Esophagus (tissue), 2 donors: Measurements from ENCODE around the gene KRT85. TPM values are rescaled to one million over a fixed set of nuclear protein-coding genes. Genes with fewer than 3 reads are reported as not detected.

Source experiments
- polyA plus RNA-seq, 2 donors: library from polyadenylated mRNA; stranded (reverse); fragments of 200-250 nt; gene quantifications; one replicate each; pipeline ENCODE4 v1.2.3, GENCODE V29; 2013
- donor health status: healthy with polysubstance abuse.
- donor health status: Bipolar disorder and iron deficiency.

Gene KRT85
- polyA plus RNA-seq, 2 donors, result not detected

Other genes with a start within 250 kb of the KRT85 start
- 10 to 100 TPM; 40.9 to 53.9 TPM for gene KRT80, start 175.5 kb downstream of the KRT85 start, polyA plus RNA-seq
- gene KRT7, start 134.2 kb downstream of the KRT85 start, polyA plus RNA-seq, result 100 to 1,000 TPM; 153 to 213 TPM
- under 1 TPM; 0.04 to 0.10 TPM for gene KRT86, start 92.8 kb downstream of the KRT85 start, polyA plus RNA-seq
- gene KRT81, start 75.9 kb downstream of the KRT85 start, polyA plus RNA-seq, result under 1 TPM; 0.05 to 0.08 TPM
- not detected for gene KRT83, start 46.1 kb downstream of the KRT85 start, polyA plus RNA-seq
- gene KRT84, start 18.2 kb upstream of the KRT85 start, polyA plus RNA-seq, result under 1 TPM in 1 of 2 donors, not detected in 1; 0.02 TPM
- gene KRT82, start 38.9 kb upstream of the KRT85 start, polyA plus RNA-seq, result not detected
- under 1 TPM; 0.08 to 0.19 TPM for gene KRT75, start 66.9 kb upstream of the KRT85 start, polyA plus RNA-seq
- 100 to 1,000 TPM; 106 to 453 TPM for gene KRT6B, start 84.7 kb upstream of the KRT85 start, polyA plus RNA-seq
- 100 to 1,000 TPM; 229 to 427 TPM for gene KRT6C, start 106.3 kb upstream of the KRT85 start, polyA plus RNA-seq
- gene KRT6A, start 125.8 kb upstream of the KRT85 start, polyA plus RNA-seq, result 1,000 to 10,000 TPM in 1 of 2 donors, 100 to 1,000 TPM in 1; 945 to 7,628 TPM
- 1,000 to 10,000 TPM; 3,653 to 6,695 TPM for gene KRT5, start 152.9 kb upstream of the KRT85 start, polyA plus RNA-seq
- gene KRT71, start 185.7 kb upstream of the KRT85 start, polyA plus RNA-seq, result not detected
- gene KRT74, start 206.4 kb upstream of the KRT85 start, polyA plus RNA-seq, result under 1 TPM; 0.07 to 0.24 TPM
- gene KRT72, start 234.0 kb upstream of the KRT85 start, polyA plus RNA-seq, result not detected